GM18868 (cell line): ENCODE measurements around the gene KRTAP12-3.
"Not testable (repeated sequence)": the region's sequence is repeated elsewhere in the genome, so short reads cannot be mapped to it uniquely, and the experiment has no call there.

ENCODE experiments used
- ATAC-seq: cut with Tn5 transposase; IDR thresholded peaks from one replicate; pipeline ENCODE4 v1.9.1; 2021; ENCODE audit warnings: mild to moderate bottlenecking, moderate library complexity; ENCODE audit not compliant: unreplicated experiment

The KRTAP12-3 gene

DNA sequence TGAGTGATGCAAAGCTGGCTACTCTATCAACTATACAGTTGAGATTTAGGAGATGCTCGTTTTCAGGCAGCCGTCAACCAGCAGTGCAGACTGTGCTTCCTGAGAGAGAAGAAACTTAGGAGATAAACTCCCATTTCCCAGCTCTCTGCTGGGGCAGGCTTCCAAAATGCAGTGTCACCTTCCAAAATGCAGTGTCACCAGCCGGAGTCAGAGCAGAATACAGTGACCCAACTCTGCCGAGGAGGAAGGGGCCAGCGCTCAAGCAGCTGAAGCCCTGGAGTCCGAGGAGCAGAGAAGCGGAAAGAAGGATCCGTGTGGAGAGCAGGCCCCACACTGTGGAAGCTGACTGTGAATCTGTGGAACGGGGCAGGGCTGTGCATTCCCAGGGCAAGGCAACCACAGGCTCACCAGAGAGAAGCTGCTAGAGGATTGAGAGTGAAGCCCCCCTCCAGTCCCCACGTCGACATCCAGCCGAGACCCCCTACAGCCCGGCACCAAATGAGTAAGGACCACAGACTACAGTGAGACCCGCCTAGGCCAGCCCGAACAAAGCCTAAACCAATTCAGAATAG lies 24.9 kb downstream of the KRTAP12-3 start:
- no peak for ATAC-seq

DNA sequence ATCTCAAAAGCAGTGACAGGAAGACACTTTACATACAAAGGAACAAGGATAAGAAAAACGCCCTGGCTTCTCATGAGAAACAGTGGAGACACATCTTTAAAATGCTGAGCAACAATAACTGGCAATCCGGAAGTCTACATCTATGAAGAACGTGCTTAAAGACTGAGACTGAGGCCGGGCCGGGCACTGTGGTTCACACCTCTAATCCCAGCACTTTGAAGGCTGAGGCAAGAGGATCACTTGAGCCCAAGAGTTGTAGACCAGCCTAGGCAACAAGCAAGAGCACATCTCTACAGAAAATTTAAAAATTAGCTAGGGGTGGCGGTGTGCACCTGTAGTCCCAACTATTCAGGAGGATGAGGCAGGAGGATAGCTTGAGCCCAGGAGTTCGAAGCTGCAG lies 26.3 kb downstream of the KRTAP12-3 start:
- ATAC-seq: no peak

DNA sequence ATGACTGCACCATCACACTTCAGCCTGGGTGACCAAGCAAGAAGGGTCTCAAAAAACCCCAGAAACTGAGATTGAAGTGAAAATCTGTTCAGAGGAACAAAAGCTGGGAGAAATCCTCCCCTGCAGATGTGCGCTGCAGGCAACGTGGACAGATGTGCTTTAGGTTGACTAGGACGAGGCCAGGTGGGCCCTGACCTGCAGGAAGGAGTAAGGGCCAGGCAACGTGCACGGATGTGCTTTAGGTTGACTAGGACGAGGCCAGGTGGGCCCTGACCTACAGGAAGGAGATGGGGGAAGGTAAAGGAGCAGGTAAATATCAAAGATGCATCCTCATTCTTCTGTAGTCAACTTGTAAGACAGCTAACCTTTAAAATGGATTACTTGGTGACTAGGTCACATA lies 26.8 kb downstream of the KRTAP12-3 start:
- no peak for ATAC-seq

DNA sequence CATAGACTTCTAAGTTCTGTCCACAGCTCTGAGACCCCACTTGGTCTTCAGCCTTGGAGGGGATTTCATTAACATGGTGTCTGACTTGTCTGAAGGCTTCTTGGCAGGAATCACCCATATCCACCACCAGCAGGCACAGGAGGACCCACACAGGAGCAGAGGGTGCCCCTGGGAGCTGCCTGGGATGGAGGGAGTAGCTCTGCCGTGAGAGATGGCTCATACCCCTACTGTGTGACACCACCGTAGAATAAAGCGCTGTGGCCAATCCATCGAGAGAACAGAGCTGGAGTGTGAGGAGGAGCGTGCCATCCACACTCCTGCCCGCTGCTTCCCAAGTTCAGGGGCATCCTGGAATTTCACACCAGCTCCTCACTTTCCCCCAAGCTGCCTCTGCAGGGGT lies 27.3 kb downstream of the KRTAP12-3 start:
- ATAC-seq: not testable (repeated sequence)

DNA sequence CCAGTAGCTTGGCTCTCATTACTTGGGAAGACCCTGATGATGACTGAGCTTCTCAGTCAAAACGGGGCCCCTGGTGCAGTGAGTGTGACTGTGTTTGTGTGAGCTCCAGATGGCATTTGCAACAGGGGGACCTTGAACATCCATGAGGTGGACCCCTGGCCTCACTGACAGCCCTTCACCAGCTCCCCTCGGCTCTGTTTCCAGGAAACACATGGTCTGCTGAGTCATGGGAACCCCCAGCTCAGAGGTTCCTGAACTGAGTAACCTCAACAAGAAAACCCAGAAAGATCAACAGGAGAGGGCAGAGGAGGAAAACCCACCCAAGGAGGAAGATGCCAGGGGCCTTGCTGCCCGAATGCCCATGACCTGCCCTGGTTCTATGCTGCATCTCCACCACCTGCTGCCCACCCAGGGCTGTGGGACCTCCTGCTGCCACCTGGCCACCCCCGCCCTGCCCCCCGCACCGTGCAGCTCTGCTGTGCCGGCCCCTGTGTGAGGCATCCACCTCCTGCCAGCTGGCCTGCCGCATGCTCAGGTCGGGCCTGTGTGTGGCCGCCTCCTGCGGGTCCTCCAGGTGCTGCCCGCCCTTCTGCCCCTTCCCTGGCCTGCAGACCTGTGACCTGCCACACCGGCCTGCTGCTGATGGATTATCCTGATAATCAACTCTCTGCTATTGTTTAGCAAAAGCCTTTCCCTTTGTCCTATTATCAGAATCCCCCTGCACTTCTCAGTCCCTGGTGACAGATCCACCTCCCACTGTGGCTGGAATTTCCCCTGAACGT lies 28.5 kb downstream of the KRTAP12-3 start:
- ATAC-seq: no peak

DNA sequence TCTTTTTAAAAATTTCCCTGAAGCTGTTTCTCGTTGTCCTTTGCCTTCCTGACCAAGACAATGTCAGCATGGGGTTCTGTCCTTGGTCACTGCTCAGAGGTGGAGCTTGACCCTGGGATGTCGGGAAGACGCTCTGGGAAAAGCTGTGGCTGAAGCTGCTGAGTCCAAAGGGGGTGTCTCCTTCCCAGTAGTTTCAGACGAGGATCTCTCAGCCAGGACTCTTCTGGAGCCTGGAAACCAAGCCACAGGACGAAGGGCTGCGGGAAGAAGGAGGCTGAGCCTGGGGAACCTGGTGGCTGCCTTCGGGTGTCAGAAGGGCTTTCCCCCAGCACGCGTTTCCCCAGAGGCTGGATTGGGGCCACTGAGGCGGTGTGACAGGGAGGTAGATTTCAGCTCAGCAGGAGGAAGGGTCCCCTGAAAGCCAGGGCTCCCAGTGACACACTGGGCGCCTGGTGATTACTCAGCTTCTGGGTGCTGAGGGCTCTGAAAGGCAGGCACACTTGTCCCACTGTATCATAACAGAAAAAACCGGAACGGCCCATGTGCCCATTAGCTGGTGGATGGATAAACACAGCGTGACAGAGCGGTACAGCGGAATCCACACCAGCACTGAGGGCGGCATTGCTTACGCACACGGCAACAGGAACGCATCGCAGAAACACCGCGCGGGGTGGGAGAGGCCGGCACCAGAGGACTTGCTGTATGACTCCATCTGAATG lies 29.3 kb downstream of the KRTAP12-3 start:
- no peak for ATAC-seq

DNA sequence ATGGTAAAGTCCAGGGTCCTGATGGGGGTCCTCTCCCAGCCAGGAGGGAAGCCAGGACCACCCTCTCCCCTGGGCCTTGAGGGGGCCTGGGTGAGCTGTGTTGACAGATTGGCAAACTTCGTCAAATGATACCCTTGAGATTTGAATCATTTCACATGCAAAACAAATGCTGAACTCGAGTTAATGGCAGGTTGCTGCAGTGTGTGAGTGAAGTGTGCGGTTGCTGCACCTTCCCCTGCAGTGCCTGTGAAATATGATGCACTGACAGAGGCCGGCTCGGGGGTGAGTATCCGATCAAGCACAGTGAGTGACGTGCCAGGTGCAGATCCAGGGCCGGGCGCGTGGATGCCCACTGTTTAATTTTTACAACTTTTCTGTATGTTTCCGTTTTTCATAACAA lies 29.9 kb downstream of the KRTAP12-3 start:
- no peak for ATAC-seq

DNA sequence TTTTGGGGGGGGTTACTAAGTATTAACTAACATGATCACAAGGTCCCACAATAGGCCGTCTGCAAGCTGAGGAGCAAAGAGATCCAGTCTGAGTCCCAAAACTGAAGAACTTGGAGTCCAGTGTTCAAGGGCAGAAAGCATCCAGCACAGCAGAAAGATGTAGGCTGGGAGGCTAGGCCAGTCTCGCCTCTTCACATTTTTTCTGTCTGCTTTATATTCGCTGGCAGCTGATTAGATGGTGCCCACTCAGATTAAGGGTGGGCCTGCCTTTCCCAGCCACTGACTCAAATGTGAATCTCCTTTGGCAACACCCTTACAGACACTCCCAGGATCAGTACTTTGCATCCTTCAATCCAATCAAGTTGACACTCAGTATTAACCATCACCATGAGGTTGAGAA lies 32.0 kb downstream of the KRTAP12-3 start:
- ATAC-seq: not testable (repeated sequence)

DNA sequence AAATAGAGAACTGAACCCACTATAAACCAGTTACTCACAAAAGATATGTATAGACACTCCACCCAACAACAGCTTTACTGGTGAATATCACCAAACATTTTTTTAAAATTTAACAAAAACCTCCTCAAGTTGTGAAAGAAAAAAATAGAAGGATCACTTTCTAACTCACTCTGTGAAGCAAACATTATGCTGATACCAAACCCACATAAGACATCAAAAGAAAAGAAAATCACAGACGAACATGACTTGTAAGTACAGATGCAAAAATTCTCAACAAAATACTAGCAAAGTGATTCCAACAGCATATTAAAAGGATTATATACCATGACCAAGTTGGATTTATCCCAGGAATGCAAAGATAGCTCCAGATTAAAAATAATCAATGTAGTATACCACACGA lies 34.0 kb downstream of the KRTAP12-3 start:
- no peak for ATAC-seq

DNA sequence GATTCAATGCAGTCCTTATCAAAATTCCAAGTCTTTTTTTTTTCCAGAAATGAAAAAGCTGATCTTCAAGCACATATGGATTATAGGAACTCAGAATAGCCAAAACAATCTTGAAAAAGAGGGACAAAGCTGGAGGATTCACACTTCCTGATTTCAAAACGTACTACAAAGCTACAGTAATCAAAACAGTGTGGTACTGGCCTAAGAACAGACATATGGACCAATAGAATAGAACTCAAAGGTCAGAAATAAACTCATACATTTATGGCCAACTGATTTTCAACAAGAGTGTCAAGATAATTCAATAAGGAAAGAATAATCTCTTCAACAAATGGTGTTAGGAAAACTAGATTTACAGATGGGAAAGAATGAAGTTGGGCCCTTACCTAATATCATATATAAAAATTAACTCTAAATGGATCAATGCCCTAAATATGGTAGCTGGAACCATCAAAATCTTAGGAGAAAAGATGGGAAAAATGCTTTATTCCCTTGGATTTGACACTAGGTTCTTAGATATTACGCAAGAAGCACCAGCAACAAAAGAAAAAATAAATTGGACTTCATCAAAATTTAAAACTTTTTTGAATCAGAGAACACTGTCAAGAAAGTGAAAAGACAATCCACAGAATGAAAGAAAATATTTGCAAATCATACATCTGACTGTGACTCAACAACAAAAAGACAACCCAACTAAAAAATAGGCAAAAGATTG lies 35.2 kb downstream of the KRTAP12-3 start:
- ATAC-seq: no peak

DNA sequence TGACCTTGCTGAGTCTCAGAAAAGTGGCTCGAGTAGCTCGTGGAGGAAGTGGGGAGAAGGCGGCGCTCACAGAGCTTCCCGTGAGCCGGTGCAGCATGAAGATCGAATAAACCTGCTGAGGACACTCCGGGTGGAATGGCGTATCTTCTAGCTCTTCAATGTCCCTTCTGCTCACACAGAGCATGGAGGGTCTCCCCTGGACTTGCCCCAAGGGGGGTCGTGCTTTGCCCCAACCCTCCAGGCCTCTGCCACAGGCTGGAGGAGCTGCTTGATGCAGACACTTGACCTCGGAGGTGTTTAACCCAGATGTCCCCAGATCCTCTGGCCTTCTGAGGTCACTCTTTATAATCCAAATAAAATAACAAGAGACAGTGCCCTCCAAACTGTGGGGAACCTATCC lies 37.0 kb downstream of the KRTAP12-3 start:
- ATAC-seq: no peak

DNA sequence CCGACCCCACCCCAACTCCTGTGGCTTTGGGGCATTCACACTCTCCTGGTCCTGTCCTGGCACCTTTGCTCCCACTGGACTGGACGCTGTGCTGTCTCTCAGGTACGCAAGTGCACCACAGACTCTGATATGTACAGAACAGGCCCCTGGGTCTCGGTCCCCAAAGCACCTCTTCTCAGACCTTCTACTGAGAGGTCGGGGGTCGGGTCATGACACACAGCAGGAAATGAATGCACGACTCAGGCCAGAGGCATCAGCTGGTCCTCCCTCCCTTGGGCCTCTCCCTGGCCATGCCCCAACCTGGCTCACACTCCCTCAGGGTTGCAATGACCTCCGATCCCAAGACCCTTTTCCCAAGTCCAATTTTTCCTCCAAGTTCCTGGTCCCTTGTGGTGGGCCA lies 37.5 kb downstream of the KRTAP12-3 start:
- ATAC-seq: no peak

DNA sequence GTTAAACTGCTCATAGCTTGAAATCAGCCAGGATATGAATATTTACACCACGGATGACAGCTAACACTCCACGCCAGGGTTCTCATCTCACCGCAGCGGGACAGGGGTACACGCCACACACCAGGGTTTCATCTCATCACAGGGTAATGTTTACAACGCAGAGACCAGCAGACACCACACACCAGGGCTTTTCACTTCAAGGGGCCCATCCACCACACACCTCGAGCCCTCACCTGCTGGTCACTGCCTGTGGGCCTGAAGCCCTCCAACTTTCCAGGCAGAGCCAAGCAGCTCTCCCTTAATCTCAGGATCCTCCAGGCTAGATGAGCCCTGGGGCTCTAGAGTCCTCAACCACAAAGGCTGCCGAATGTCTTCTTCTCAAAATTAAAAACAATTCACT lies 37.9 kb downstream of the KRTAP12-3 start:
- no peak for ATAC-seq

DNA sequence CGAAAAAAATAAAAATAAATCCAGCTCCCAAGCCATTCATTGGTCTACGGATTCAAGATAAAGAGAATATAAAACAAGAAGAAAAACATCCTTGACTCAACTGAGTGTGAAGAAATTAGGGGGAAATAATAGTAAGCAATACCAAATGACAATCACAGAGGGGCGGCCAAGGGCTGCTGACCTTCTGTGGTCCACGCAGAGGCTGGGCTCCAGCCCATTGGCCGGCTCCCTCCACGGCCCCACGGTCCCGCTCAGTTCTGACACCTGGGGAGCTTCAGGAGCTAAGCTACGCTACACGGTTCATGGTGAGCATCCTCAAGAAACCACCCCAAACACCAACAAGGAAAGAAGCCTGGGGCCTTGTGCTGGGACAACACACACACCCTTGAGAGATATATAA lies 38.8 kb downstream of the KRTAP12-3 start:
- no peak for ATAC-seq

DNA sequence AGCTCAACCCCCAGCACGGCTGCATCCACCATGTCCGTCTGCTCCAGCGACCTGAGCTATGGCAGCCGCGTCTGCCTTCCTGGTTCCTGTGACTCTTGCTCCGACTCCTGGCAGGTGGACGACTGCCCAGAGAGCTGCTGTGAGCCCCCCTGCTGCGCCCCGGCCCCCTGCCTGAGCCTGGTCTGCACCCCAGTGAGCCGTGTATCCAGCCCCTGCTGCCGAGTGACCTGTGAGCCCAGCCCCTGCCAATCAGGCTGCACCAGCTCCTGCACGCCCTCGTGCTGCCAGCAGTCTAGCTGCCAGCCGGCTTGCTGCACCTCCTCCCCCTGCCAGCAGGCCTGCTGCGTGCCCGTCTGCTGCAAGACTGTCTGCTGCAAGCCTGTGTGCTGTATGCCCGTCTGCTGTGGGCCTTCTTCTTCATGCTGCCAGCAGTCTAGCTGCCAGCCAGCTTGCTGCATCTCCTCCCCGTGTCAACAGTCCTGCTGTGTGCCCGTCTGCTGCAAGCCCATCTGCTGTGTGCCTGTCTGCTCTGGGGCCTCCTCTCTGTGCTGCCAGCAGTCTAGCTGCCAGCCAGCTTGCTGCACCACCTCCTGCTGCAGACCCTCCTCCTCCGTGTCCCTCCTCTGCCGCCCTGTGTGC lies 39.6 kb downstream of the KRTAP12-3 start, which contains the start of gene KRTAP10-12:
TSS of gene KRTAP10-12 (plus strand) at position 1 of the 639 bp plus-strand sequence. CDS start at position 31, 30 bp downstream.
- not testable (repeated sequence) for ATAC-seq

DNA sequence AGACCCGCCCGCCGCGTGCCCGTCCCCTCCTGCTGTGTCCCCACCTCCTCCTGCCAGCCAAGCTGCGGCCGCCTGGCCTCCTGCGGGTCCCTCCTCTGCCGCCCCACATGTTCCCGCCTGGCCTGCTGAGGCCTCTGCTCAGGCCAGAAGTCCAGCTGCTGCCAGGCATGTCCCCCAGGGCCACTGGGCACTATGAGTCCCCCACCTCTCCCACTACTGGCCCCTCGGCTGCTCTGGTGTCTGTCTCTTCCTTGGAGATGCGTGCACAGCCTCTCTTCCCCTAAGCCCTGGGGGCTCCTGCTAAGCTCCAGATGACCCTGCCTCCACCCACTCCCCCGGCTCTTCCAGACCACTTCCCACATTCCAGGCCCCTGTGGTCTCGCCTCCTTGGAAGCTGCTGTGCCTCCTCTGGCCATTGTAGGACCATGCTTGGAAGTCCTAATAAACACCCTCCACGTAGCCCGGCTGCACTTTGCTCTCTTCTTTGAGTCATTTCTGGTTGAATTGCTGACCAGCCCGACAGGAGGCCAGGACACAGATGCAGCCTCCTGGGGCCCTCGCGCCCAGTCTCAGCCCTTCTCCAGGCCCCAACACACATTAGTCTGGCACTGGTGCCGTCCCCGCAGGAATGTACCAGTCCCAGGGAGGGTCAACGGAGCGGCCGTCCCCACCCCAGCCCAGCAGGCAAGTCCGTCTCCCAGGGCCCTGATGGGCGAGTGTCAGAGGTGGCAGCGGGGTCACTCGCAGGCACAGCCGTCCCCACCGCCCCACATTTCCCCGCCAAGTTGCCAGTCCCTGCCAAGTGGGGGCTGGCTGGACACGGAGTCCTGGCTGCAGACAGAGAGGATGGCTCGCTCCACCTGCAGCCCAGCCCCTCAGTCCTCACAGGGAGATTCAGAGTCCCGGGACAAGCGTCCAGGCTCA lies 40.3 kb downstream of the KRTAP12-3 start:
- ATAC-seq: no peak

DNA sequence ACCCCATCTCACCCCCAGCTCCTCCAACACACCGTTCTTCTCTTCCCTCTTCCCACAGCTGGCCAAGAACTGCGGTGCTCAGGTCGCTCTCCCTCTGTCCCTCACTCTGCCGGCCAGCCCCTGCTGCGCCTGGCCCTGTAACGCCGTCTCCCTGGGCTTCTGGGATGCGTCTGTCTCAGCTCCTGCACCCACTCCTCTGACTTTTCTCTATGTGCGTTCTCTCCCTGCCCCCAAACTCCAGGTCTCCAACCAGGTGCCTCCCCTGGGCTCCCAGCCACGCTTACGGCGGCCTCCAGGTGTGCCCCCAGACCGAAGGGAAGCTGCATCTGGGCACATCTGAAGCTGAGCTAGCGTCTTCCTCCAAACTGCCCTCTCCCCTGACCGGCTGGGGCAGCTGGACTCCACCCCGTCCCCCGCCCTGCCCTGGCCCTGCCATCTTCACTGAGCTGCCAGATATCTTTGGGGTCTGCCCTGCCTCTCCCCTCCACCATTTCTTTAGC lies 41.8 kb downstream of the KRTAP12-3 start:
- ATAC-seq: no peak

DNA sequence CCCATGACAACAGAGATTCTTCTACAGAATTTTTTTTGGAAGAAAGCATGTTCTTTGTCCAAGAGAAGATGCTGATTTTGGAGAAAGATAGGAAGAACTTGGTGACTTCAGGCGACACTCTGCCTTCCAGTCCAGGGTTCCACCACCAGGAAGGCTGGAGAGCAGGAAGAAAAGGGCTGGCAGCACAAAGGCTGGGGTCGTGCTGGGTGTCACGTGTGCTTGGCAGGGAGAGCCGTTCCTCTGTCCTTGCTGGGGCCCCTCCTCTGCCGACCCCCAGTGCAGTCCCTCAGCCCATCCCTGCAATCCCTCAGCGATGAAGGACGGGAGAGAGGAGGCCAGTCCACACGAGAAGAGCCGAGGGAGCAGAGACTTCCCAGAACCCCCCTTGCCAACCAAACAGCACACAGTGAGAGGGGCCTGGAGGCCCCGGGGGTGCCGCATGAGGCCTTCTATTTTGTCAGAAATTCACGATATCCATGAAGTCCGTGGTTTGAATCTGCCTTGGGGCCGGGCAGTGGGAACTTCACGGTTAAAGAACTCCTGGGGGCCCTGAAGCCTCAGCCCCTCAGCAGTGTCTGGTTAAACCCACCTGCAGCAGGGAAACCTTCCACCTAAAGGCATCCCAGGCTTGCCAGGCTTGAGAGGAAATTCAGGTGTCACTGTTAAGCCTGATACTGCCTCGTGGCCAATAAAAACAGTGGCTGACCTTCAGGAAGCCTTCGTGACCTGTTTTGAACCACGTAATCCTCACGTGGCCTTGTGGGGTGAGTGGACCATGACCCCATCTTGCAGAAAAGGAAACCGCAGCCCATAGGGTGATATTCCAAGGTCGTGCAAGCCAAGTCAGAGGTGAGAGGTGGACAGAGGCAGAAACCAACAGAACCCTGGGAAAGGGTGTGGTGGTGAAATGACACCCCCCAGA lies 42.6 kb downstream of the KRTAP12-3 start:
- no peak for ATAC-seq

DNA sequence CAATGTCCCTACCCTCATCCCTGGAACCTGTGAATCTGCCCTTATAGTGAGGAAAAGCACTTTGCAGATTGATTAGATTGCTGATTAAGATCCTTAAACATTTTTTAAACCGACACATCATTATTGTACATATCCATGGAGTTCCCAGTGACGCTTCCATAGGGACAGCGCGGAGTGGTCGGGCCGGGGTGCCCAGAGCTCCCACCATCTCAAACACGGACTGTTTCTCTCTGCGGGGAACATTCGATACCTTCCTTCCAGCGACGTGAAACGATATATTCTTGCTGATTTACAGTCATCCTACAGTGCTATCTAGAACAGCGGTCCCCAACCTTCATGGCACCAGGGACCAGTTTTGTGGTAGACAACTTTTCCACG lies 43.3 kb downstream of the KRTAP12-3 start:
- ATAC-seq: no peak
